GM12878 (cell line): Measurements from ENCODE around the gene IL1RAP. TPM values are rescaled to one million over a fixed set of nuclear protein-coding genes. Genes with fewer than 3 reads are reported as not detected.
A peak's percentile ranks its signal among the peaks of the same experiment; 100 is the strongest.

Experiments used
- ATAC-seq: fragments of 200-7000 bp; cut with Tn5 transposase; 3 replicates; pipeline ENCODE4 v1.9.1; 2020; ENCODE audit warnings: mild to moderate bottlenecking, moderate library complexity
- BruUV-seq: library from RNA; stranded (reverse); fragments of 400-500 nt; replicated peaks from 2 replicates; lab custom pipeline; 2021; lab: Mats Ljungman, UMichigan
- CTCF ChIA-PET: fragments of 300-600 bp; sonication (Branson Sonifier 250); formaldehyde crosslinking; extraction: SDS; loops from one replicate; lab custom pipeline; 2021; ENCODE audit warnings: inconsistent platforms; lab: Yijun Ruan, JAX
- POLR2A ChIA-PET: fragments of 350-600 bp; formaldehyde crosslinking; extraction: SDS; loops from one replicate; lab custom pipeline; 2021; ENCODE audit warnings: inconsistent platforms; lab: Charles Lee
- RAD21 ChIA-PET: fragments of 300-600 bp; sonication (Branson Sonifier 250); formaldehyde crosslinking; loops from one replicate; lab custom pipeline; 2023; ENCODE audit warnings: antibody characterized with exemption; ENCODE audit not compliant: unreplicated experiment; lab: Charles Lee
- SMC1A ChIA-PET: fragments of 300-600 bp; sonication (Branson Sonifier 250); formaldehyde crosslinking; loops from one replicate; lab custom pipeline; 2023; ENCODE audit not compliant: unreplicated experiment, uncharacterized antibody; lab: Charles Lee
- DNase-seq: peaks from one replicate; pipeline ENCODE4 v3.0.0-alpha.2; 2011; ENCODE audit warnings: low read depth, low spot score
- FAIRE-seq: peaks from 3 replicates; lab custom pipeline; 2011; peaks lifted over from hg19 to GRCh38; lab: Jason Lieb, UNC
- H2AFZ ChIP-seq: 2 replicates; pipeline ENCODE4 v1.6.0; 2011; ENCODE audit warnings: low read depth, low read length, control low read depth; ENCODE audit not compliant: control insufficient read depth
- H3K27ac ChIP-seq: 2 replicates; pipeline ENCODE4 v1.5.1; 2011; ENCODE audit warnings: control low read depth; ENCODE audit not compliant: control insufficient read depth, insufficient read depth
- H3K27me3 ChIP-seq, 2 experiments: replicated peaks in 1 of 2; 2 replicates each; pipeline versions ENCODE4 v1.6.0 to v1.6.1; 2011; ENCODE audit warnings: low read length in 1 of 2; ENCODE audit not compliant: control insufficient read depth in 2 of 2, insufficient read depth in 2 of 2
- H3K36me3 ChIP-seq, 2 experiments: 2 replicates each; pipeline ENCODE4 v1.5.1; 2011; ENCODE audit warnings: low read length in 1 of 2; ENCODE audit not compliant: control insufficient read depth in 2 of 2, insufficient read depth in 2 of 2
- H3K4me1 ChIP-seq: 2 replicates; pipeline ENCODE4 v1.6.1; 2011; ENCODE audit warnings: mild to moderate bottlenecking, low read length, moderate library complexity, mixed read lengths; ENCODE audit not compliant: control insufficient read depth, insufficient read depth
- H3K4me2 ChIP-seq: 2 replicates; pipeline ENCODE4 v1.6.0; 2011; ENCODE audit warnings: control low read depth; ENCODE audit not compliant: control insufficient read depth, insufficient read depth
- H3K4me3 ChIP-seq: fragments of 200-600 bp; sonication (generic); 2 replicates; pipeline ENCODE4 v1.5.1; 2016
- H3K79me2 ChIP-seq: 2 replicates; pipeline ENCODE4 v1.6.0; 2011; ENCODE audit warnings: low read length; ENCODE audit not compliant: control insufficient read depth, insufficient read depth
- H3K9ac ChIP-seq: 2 replicates; pipeline ENCODE4 v1.8.0; 2011; ENCODE audit warnings: low read length, control low read depth, mixed read lengths; ENCODE audit not compliant: control insufficient read depth, insufficient read depth
- H3K9me3 ChIP-seq: replicated peaks from 3 replicates; pipeline ENCODE4 v1.5.1; 2011; ENCODE audit warnings: mild to moderate bottlenecking, low read length; ENCODE audit not compliant: control insufficient read depth, insufficient read depth
- H4K20me1 ChIP-seq: 2 replicates; pipeline ENCODE4 v1.6.0; 2011; ENCODE audit not compliant: control insufficient read depth, insufficient read depth
- ATF3 ChIP-seq: IDR thresholded peaks from 2 replicates; pipeline ENCODE4 v1.6.1; 2011; ENCODE audit warnings: low read depth, mild to moderate bottlenecking, low read length, moderate library complexity, borderline replicate concordance; ENCODE audit errors: extremely low read depth
- CTCF ChIP-seq, 3 experiments: IDR thresholded peaks in 2 of 3; conservative IDR thresholded peaks in 1 of 3; 2 replicates each; pipeline ENCODE4 v1.5.1; 2011; ENCODE audit warnings: low read depth in 3 of 3, low read length in 3 of 3, mild to moderate bottlenecking in 3 of 3, control low read depth in 2 of 3, moderate library complexity in 2 of 3, inconsistent platforms in 1 of 3, mixed read lengths in 1 of 3; ENCODE audit not compliant: control insufficient read depth in 2 of 3, insufficient read depth in 1 of 3; ENCODE audit errors: extremely low read depth in 1 of 3
- IRF3 ChIP-seq: fragments of 450-650 bp; IDR thresholded peaks from 2 replicates; pipeline ENCODE4 v1.6.1; 2014; ENCODE audit warnings: mild to moderate bottlenecking
- RAD21 ChIP-seq: IDR thresholded peaks from 2 replicates; pipeline ENCODE4 v1.6.1; 2011; ENCODE audit warnings: mild to moderate bottlenecking, low read depth, low read length, moderate library complexity; ENCODE audit not compliant: insufficient read depth
- RCOR1 ChIP-seq: conservative IDR thresholded peaks from 2 replicates; pipeline ENCODE4 v1.6.1; 2012; ENCODE audit warnings: low read depth, low read length, improper control_type of control experiment
- WGBS: methylation state at CpG from one replicate; pipeline ENCODE4 v1.1.6; 2016; ENCODE audit warnings: low lambda C conversion rate; ENCODE audit not compliant: insufficient replicate concordance, insufficient coverage; ENCODE audit errors: missing lambda C conversion rate; 5-methylcytosine and 5-hydroxymethylcytosine counted together
- in situ Hi-C: fragments of 300-500 bp; cut with MboI; formaldehyde crosslinking; loops from 9 replicates; pipeline ENCODE4 v1.14.3; 2018; ENCODE audit warnings: mixed read lengths
- intact Hi-C: fragments of 100-400 bp; cut with micrococcal nuclease; formaldehyde crosslinking; loops from one replicate; pipeline ENCODE4 v1.14.2; 2022; ENCODE audit not compliant: unreplicated experiment
- polyA plus RNA-seq, 11 experiments: library from polyadenylated mRNA; depleted of rRNA in 4 of 11; unstranded in 6 of 11; stranded (reverse) in 5 of 11; fragments of >200 nt; fragmentation: Nextera tagmentation in 4 of 11; fragmentation: Illumina TruSeq in 1 of 11; extraction: Ambion mirVana in 4 of 11; extraction: Trizol in 1 of 11; gene quantifications; 1 replicate in 1 of 11; 2 replicates in 10 of 11; pipeline versions ENCODE4 v1.2.1 to v1.2.3, GENCODE V29; 2011 to 2016; ENCODE audit warnings: inconsistent platforms in 2 of 11, missing spikeins in 2 of 11, low read depth in 1 of 11
- total RNA-seq, 4 experiments: library from RNA; depleted of rRNA in 3 of 4; stranded (reverse); fragments of >200 nt in 3 of 4; fragmentation: Illumina TruSeq in 1 of 4; extraction: Trizol in 1 of 4; gene quantifications; 2 replicates each; pipeline versions ENCODE4 v1.2.1 to v1.2.3, GENCODE V29; 2013 to 2021

Gene IL1RAP
- total and polyA plus RNA-seq, 10 of the 15 experiments (the other 5 are each of a cell fraction or from before 2014, with no cell fraction given), result 0.17 to 1.0 (median 0.44) TPM; not detected in 1

- POLR2A ChIA-PET, result no interaction called here
- FAIRE-seq (no peak), ATAC-seq (peak; percentile 73)
- no peaks in the 10 kb centered on the region for H3K79me2 ChIP-seq
- no TSS peak for BruUV-seq
- TF ChIP-seq RCOR1 (no peak), RAD21 (peak; percentile 49), IRF3 (no peak), ATF3 (no peak), CTCF (IDR thresholded peaks at IDR 0.05 in 2 of 3, conservative IDR thresholded peaks at IDR 0.05 in 1 of 3; ENCODE audit: control insufficient read depth in 2 of 3, extremely low read depth in 1 of 3, insufficient read depth in 1 of 3, low read depth in 3 of 3, low read length in 3 of 3) (peak; percentile 45 to 47 (median 47))
- TF ChIP-seq, all 136 proteins: peak for 2
- Histone ChIP-seq H3K4me2 (no peak overlapping the region), H3K4me1 (no peaks in the 10 kb centered on the region), H3K36me3 (no peaks in the 10 kb centered on the region), H3K27ac (no peak overlapping the region), H3K9me3 (no peaks in the 10 kb centered on the region), H3K4me3 (no peak overlapping the region), H3K27me3 (no peaks in the 10 kb centered on the region), H3K9ac (no peak overlapping the region), H4K20me1 (no peaks in the 10 kb centered on the region), H2AFZ (no peak overlapping the region)
- in situ Hi-C loops, result no loop called here
- ChIA-PET SMC1A (interaction anchor here (0.6 to 1.2 kb wide), 4 partner anchors 186 to 740 kb away, joined by 3 to 4 read pairs (median 3); no protein-coding TSS in a partner anchor), CTCF (interaction anchor here (0.7 to 6.8 kb wide), 9 partner anchors 9 to 1726 kb away, joined by 3 to 66 read pairs (median 4); no protein-coding TSS in a partner anchor), RAD21 (interaction anchor here (0.9 to 2.7 kb wide), 3 partner anchors 48 to 740 kb away, joined by 3 to 13 read pairs (median 5); no protein-coding TSS in a partner anchor)
- WGBS, result 1% methylated on average over 4 of the region's 4 CpGs
- intact Hi-C loops, result loop anchor here (5.0 kb wide), 1 partner anchor 351 kb away; no protein-coding TSS in a partner anchor
- DNase-seq, result no peak
Measured at GRCh38 chr3:190701096-190701532, 187.2 kb downstream of the IL1RAP start.
